Breast epithelium (tissue), 3 donors: ENCODE measurements around the gene DALRD3.

ENCODE experiments used
- CTCF ChIP-seq, 3 donors: fragments of 450-650 bp; IDR thresholded peaks; one replicate each; pipeline ENCODE4 v1.5.1; 2016 to 2017; ENCODE audit warnings: antibody characterized with exemption in 3 of 3, mild to moderate bottlenecking in 3 of 3, moderate library complexity in 3 of 3
- POLR2A ChIP-seq: fragments of 450-650 bp; IDR thresholded peaks from one replicate; pipeline ENCODE4 v1.6.1; 2016; ENCODE audit warnings: antibody characterized with exemption, mild to moderate bottlenecking, moderate library complexity
- POLR2AphosphoS5 ChIP-seq, 3 donors: sonication (generic); formaldehyde crosslinking; IDR thresholded peaks; one replicate each; pipeline ENCODE4 v1.6.1; 2017; ENCODE audit warnings: antibody characterized with exemption in 3 of 3

- TF ChIP-seq POLR2A: no peak
- TF ChIP-seq POLR2AphosphoS5 (IDR thresholded peaks at IDR 0.05): no peak
- TF ChIP-seq CTCF (IDR thresholded peaks at IDR 0.05): no peak
Measured at GRCh38 chr3:48982686-48983085, 35.7 kb downstream of the DALRD3 start.
